GM12878 (cell line): ENCODE data around the gene FTSJ1. TPM values are rescaled to one million over a fixed set of nuclear protein-coding genes. Genes with fewer than 3 reads are reported as not detected.

Source experiments
- ATAC-seq: fragments of 200-7000 bp; cut with Tn5 transposase; 3 replicates; pipeline ENCODE4 v1.9.1; 2020; ENCODE audit warnings: mild to moderate bottlenecking, moderate library complexity
- BruUV-seq: library from RNA; stranded (reverse); fragments of 400-500 nt; replicated peaks from 2 replicates; lab custom pipeline; 2021; lab: Mats Ljungman, UMichigan
- CTCF ChIA-PET: fragments of 300-600 bp; sonication (Branson Sonifier 250); formaldehyde crosslinking; extraction: SDS; loops from one replicate; lab custom pipeline; 2021; ENCODE audit warnings: inconsistent platforms; lab: Yijun Ruan, JAX
- POLR2A ChIA-PET: fragments of 350-600 bp; formaldehyde crosslinking; extraction: SDS; loops from one replicate; lab custom pipeline; 2021; ENCODE audit warnings: inconsistent platforms; lab: Charles Lee
- RAD21 ChIA-PET: fragments of 300-600 bp; sonication (Branson Sonifier 250); formaldehyde crosslinking; loops from one replicate; lab custom pipeline; 2023; ENCODE audit warnings: antibody characterized with exemption; ENCODE audit not compliant: unreplicated experiment; lab: Charles Lee
- SMC1A ChIA-PET: fragments of 300-600 bp; sonication (Branson Sonifier 250); formaldehyde crosslinking; loops from one replicate; lab custom pipeline; 2023; ENCODE audit not compliant: unreplicated experiment, uncharacterized antibody; lab: Charles Lee
- DNase-seq: peaks from one replicate; pipeline ENCODE4 v3.0.0-alpha.2; 2011; ENCODE audit warnings: low read depth, low spot score
- FAIRE-seq: peaks from 3 replicates; lab custom pipeline; 2011; peaks lifted over from hg19 to GRCh38; lab: Jason Lieb, UNC
- H2AFZ ChIP-seq: 2 replicates; pipeline ENCODE4 v1.6.0; 2011; ENCODE audit warnings: low read depth, low read length, control low read depth; ENCODE audit not compliant: control insufficient read depth
- H3K27ac ChIP-seq: 2 replicates; pipeline ENCODE4 v1.5.1; 2011; ENCODE audit warnings: control low read depth; ENCODE audit not compliant: control insufficient read depth, insufficient read depth
- H3K27me3 ChIP-seq, 2 experiments: replicated peaks in 1 of 2; 2 replicates each; pipeline versions ENCODE4 v1.6.0 to v1.6.1; 2011; ENCODE audit warnings: low read length in 1 of 2; ENCODE audit not compliant: control insufficient read depth in 2 of 2, insufficient read depth in 2 of 2
- H3K36me3 ChIP-seq, 2 experiments: 2 replicates each; pipeline ENCODE4 v1.5.1; 2011; ENCODE audit warnings: low read length in 1 of 2; ENCODE audit not compliant: control insufficient read depth in 2 of 2, insufficient read depth in 2 of 2
- H3K4me1 ChIP-seq: 2 replicates; pipeline ENCODE4 v1.6.1; 2011; ENCODE audit warnings: mild to moderate bottlenecking, low read length, moderate library complexity, mixed read lengths; ENCODE audit not compliant: control insufficient read depth, insufficient read depth
- H3K4me2 ChIP-seq: 2 replicates; pipeline ENCODE4 v1.6.0; 2011; ENCODE audit warnings: control low read depth; ENCODE audit not compliant: control insufficient read depth, insufficient read depth
- H3K4me3 ChIP-seq: fragments of 200-600 bp; sonication (generic); 2 replicates; pipeline ENCODE4 v1.5.1; 2016
- H3K79me2 ChIP-seq: 2 replicates; pipeline ENCODE4 v1.6.0; 2011; ENCODE audit warnings: low read length; ENCODE audit not compliant: control insufficient read depth, insufficient read depth
- H3K9ac ChIP-seq: 2 replicates; pipeline ENCODE4 v1.8.0; 2011; ENCODE audit warnings: low read length, control low read depth, mixed read lengths; ENCODE audit not compliant: control insufficient read depth, insufficient read depth
- H3K9me3 ChIP-seq: replicated peaks from 3 replicates; pipeline ENCODE4 v1.5.1; 2011; ENCODE audit warnings: mild to moderate bottlenecking, low read length; ENCODE audit not compliant: control insufficient read depth, insufficient read depth
- H4K20me1 ChIP-seq: 2 replicates; pipeline ENCODE4 v1.6.0; 2011; ENCODE audit not compliant: control insufficient read depth, insufficient read depth
- ATF3 ChIP-seq: IDR thresholded peaks from 2 replicates; pipeline ENCODE4 v1.6.1; 2011; ENCODE audit warnings: low read depth, mild to moderate bottlenecking, low read length, moderate library complexity, borderline replicate concordance; ENCODE audit errors: extremely low read depth
- CTCF ChIP-seq, 3 experiments: IDR thresholded peaks in 2 of 3; conservative IDR thresholded peaks in 1 of 3; 2 replicates each; pipeline ENCODE4 v1.5.1; 2011; ENCODE audit warnings: low read depth in 3 of 3, low read length in 3 of 3, mild to moderate bottlenecking in 3 of 3, control low read depth in 2 of 3, moderate library complexity in 2 of 3, inconsistent platforms in 1 of 3, mixed read lengths in 1 of 3; ENCODE audit not compliant: control insufficient read depth in 2 of 3, insufficient read depth in 1 of 3; ENCODE audit errors: extremely low read depth in 1 of 3
- FOXK2 ChIP-seq: fragments of 450-650 bp; IDR thresholded peaks from 2 replicates; pipeline ENCODE4 v1.6.1; 2017; ENCODE audit warnings: mild to moderate bottlenecking, moderate library complexity
- IKZF1 ChIP-seq: fragments of 450-650 bp; conservative IDR thresholded peaks from 2 replicates; pipeline ENCODE4 v1.6.1; 2017; ENCODE audit warnings: antibody characterized with exemption, mild to moderate bottlenecking
- KDM1A ChIP-seq: fragments of 200-600 bp; sonication (generic); IDR thresholded peaks from 2 replicates; pipeline ENCODE4 v1.6.1; 2016; ENCODE audit warnings: borderline replicate concordance
- MYC ChIP-seq: IDR thresholded peaks from 2 replicates; pipeline ENCODE4 v1.6.1; 2011; ENCODE audit warnings: mild to moderate bottlenecking, low read length, moderate library complexity, inconsistent platforms; ENCODE audit not compliant: insufficient read depth, insufficient replicate concordance, insufficient read length, severe bottlenecking
- PAX8 ChIP-seq: fragments of 450-650 bp; IDR thresholded peaks from 2 replicates; pipeline ENCODE4 v1.6.1; 2017; ENCODE audit warnings: mild to moderate bottlenecking, moderate library complexity
- RAD21 ChIP-seq: IDR thresholded peaks from 2 replicates; pipeline ENCODE4 v1.6.1; 2011; ENCODE audit warnings: mild to moderate bottlenecking, low read depth, low read length, moderate library complexity; ENCODE audit not compliant: insufficient read depth
- SUPT20H ChIP-seq: IDR thresholded peaks from 2 replicates; pipeline ENCODE4 v1.6.1; 2011; ENCODE audit warnings: low read depth, mild to moderate bottlenecking, low read length, moderate library complexity, borderline replicate concordance; ENCODE audit not compliant: control insufficient read depth
- ZBTB4 ChIP-seq: fragments of 450-650 bp; formaldehyde crosslinking; IDR thresholded peaks from 2 replicates; pipeline ENCODE4 v1.4.0; 2022; ENCODE audit warnings: mild to moderate bottlenecking, moderate library complexity
- WGBS: methylation state at CpG from one replicate; pipeline ENCODE4 v1.1.6; 2016; ENCODE audit warnings: low lambda C conversion rate; ENCODE audit not compliant: insufficient replicate concordance, insufficient coverage; ENCODE audit errors: missing lambda C conversion rate; 5-methylcytosine and 5-hydroxymethylcytosine counted together
- in situ Hi-C: fragments of 300-500 bp; cut with MboI; formaldehyde crosslinking; loops from 9 replicates; pipeline ENCODE4 v1.14.3; 2018; ENCODE audit warnings: mixed read lengths
- intact Hi-C: fragments of 100-400 bp; cut with micrococcal nuclease; formaldehyde crosslinking; loops from one replicate; pipeline ENCODE4 v1.14.2; 2022; ENCODE audit not compliant: unreplicated experiment
- polyA plus RNA-seq, 11 experiments: library from polyadenylated mRNA; depleted of rRNA in 4 of 11; unstranded in 6 of 11; stranded (reverse) in 5 of 11; fragments of >200 nt; fragmentation: Nextera tagmentation in 4 of 11; fragmentation: Illumina TruSeq in 1 of 11; extraction: Ambion mirVana in 4 of 11; extraction: Trizol in 1 of 11; gene quantifications; 1 replicate in 1 of 11; 2 replicates in 10 of 11; pipeline versions ENCODE4 v1.2.1 to v1.2.3, GENCODE V29; 2011 to 2016; ENCODE audit warnings: inconsistent platforms in 2 of 11, missing spikeins in 2 of 11, low read depth in 1 of 11
- total RNA-seq, 4 experiments: library from RNA; depleted of rRNA in 3 of 4; stranded (reverse); fragments of >200 nt in 3 of 4; fragmentation: Illumina TruSeq in 1 of 4; extraction: Trizol in 1 of 4; gene quantifications; 2 replicates each; pipeline versions ENCODE4 v1.2.1 to v1.2.3, GENCODE V29; 2013 to 2021

The FTSJ1 gene
- total and polyA plus RNA-seq, 10 of the 15 experiments (the other 5 are each of a cell fraction or from before 2014, with no cell fraction given) = 8.8 to 87.8 (median 57.9) TPM

- WGBS = 9% methylated on average over 10 of the region's 10 CpGs
- Histone ChIP-seq H3K4me3 (no peak overlapping the region), H2AFZ (no peak overlapping the region), H3K36me3 (no peaks in the 10 kb centered on the region), H4K20me1 (no peaks in the 10 kb centered on the region), H3K9me3 (no peaks in the 10 kb centered on the region; the same call in 2 of the 3 replicates), H3K4me1 (no peaks in the 10 kb centered on the region), H3K27me3 (no peaks in the 10 kb centered on the region), H3K4me2 (no peak overlapping the region), H3K79me2 (no peaks in the 10 kb centered on the region), H3K9ac (no peak overlapping the region), H3K27ac (no peak overlapping the region)
- ChIA-PET POLR2A (interaction anchor here (0.5 to 0.7 kb wide), 2 partner anchors 28 to 404 kb away, joined by 4 read pairs; no protein-coding TSS in a partner anchor), SMC1A (no interaction called here), RAD21 (interaction anchor here (0.7 to 1.5 kb wide), 2 partner anchors 62 to 410 kb away, joined by 3 to 6 read pairs; no protein-coding TSS in a partner anchor), CTCF (interaction anchor here (0.6 to 2.6 kb wide), 3 partner anchors 404 to 431 kb away, joined by 3 to 17 read pairs (median 4); no protein-coding TSS in a partner anchor)
- no peak for DNase-seq
- no peak for FAIRE-seq
- intact Hi-C loops = loop anchor here (1.0 kb wide), 1 partner anchor 411 kb away; no protein-coding TSS in a partner anchor
- ATAC-seq = peak; percentile 27; the same call in 2 of the 3 replicates
- no TSS peak for BruUV-seq
- in situ Hi-C loops = loop anchor here (10.0 kb wide), 1 partner anchor 409 kb away; no protein-coding TSS in a partner anchor
- TF ChIP-seq RAD21 (peak; percentile 45), PAX8 (no peak), CTCF (IDR thresholded peaks at IDR 0.05 in 2 of 3, conservative IDR thresholded peaks at IDR 0.05 in 1 of 3; ENCODE audit: control insufficient read depth in 2 of 3, extremely low read depth in 1 of 3, insufficient read depth in 1 of 3, low read depth in 3 of 3, low read length in 3 of 3) (peak in 1 of 3 experiments; percentile 30; a peak in 3 of 6 replicates)
These were observed 17.9 kb downstream of the FTSJ1 start for GRCh38 chrX:48493890-48494364.

GRCh38 chrX:48496660-48497059 is 20.7 kb downstream of the FTSJ1 start:
- Histone ChIP-seq H3K9me3 (no peaks in the 10 kb centered on the region), H3K79me2 (no peaks in the 10 kb centered on the region), H3K9ac (no peak overlapping the region), H3K27ac (no peak overlapping the region), H3K27me3 (no peaks in the 10 kb centered on the region), H3K4me2 (no peak overlapping the region), H3K4me3 (no peak overlapping the region), H3K36me3 (no peaks in the 10 kb centered on the region), H4K20me1 (no peaks in the 10 kb centered on the region), H3K4me1 (no peaks in the 10 kb centered on the region), H2AFZ (no peak overlapping the region)
- 47% methylated on average over 4 of the region's 4 CpGs for WGBS
- in situ Hi-C loops (loop anchor here (10.0 kb wide), 1 partner anchor 412 kb away; no protein-coding TSS in a partner anchor), intact Hi-C loops (no loop called here)
- no TSS peak for BruUV-seq
- RAD21 ChIA-PET = no interaction called here
- FAIRE-seq (no peak), ATAC-seq (no peak), DNase-seq (no peak)
- POLR2A ChIA-PET = no interaction called here
- SMC1A ChIA-PET = no interaction called here
- CTCF ChIA-PET = interaction anchor here (0.5 to 1.6 kb wide), 2 partner anchors 23 to 414 kb away, joined by 3 read pairs; no protein-coding TSS in a partner anchor
- TF ChIP-seq FOXK2 (no peak), IKZF1 (no peak), KDM1A (no peak), MYC (no peak), ATF3 (no peak), ZBTB4 (CRISPR knock-in tag) (no peak), SUPT20H (no peak)
